ENCODE data around the gene HBS1L. TPM values are rescaled to one million over a fixed set of nuclear protein-coding genes. Genes with fewer than 3 reads are reported as not detected.
A peak's percentile ranks its signal among the peaks of the same experiment; 100 is the strongest.

Gene HBS1L
- total RNA-seq, 1 experiment from 2014 or later: 89.4 TPM

GRCh38 chr6:135012764-135013163, 41.9 kb downstream of the HBS1L start:
- Histone ChIP-seq H3K9me2 (ENCODE audit: insufficient read depth) (no peaks in the 10 kb centered on the region), H3K27me3 (ENCODE audit: insufficient read depth, low read length) (no peaks in the 10 kb centered on the region), H2AFZ (ENCODE audit: low read depth, low read length, poor library complexity, severe bottlenecking) (no peak overlapping the region), H3K9ac (ENCODE audit: low read length) (no peak overlapping the region), H3K27ac (ENCODE audit: low read depth, low read length) (no peak overlapping the region), H3K79me2 (ENCODE audit: insufficient read depth, low read length) (peaks cover 30% of the 10 kb centered on the region), H4K20me1 (ENCODE audit: insufficient read depth) (peaks cover 4% of the 10 kb centered on the region; the same call in 1 of the 2 replicates), H3K4me1 (ENCODE audit: control insufficient read depth in 1 of 2, insufficient read depth in 2 of 2, low read length in 2 of 2) (no peaks in the 10 kb centered on the region), H3K4me2 (ENCODE audit: low read length) (no peak overlapping the region), H3K9me3 (ENCODE audit: control insufficient read depth in 1 of 2, insufficient read depth in 1 of 2, low read depth in 1 of 2, low read length in 2 of 2) (no peaks in the 10 kb centered on the region), H3K36me3 (ENCODE audit: control insufficient read depth in 1 of 2, insufficient read depth in 2 of 2, low read length in 2 of 2) (no peaks in the 10 kb centered on the region), H3K4me3 (replicated peaks in 1 of 2; ENCODE audit: low read depth in 1 of 2, low read length in 2 of 2) (no peak overlapping the region)
- intact Hi-C loops (cut with micrococcal nuclease): no loop called here
- TF ChIP-seq ZFX (IDR thresholded peaks at IDR 0.05): no peak
- no peak for TF ChIP-seq CBX3 (IDR thresholded peaks at IDR 0.05; ENCODE audit: low read depth)
- no peak for TF ChIP-seq SIN3A (IDR thresholded peaks at IDR 0.05; ENCODE audit: low read depth)
- TF ChIP-seq CEBPB (IDR thresholded peaks at IDR 0.05; ENCODE audit: low read depth): no peak
- no peak for TF ChIP-seq EGR1 (IDR thresholded peaks at IDR 0.05; ENCODE audit: low read depth)
- TF ChIP-seq, protein P1, sequence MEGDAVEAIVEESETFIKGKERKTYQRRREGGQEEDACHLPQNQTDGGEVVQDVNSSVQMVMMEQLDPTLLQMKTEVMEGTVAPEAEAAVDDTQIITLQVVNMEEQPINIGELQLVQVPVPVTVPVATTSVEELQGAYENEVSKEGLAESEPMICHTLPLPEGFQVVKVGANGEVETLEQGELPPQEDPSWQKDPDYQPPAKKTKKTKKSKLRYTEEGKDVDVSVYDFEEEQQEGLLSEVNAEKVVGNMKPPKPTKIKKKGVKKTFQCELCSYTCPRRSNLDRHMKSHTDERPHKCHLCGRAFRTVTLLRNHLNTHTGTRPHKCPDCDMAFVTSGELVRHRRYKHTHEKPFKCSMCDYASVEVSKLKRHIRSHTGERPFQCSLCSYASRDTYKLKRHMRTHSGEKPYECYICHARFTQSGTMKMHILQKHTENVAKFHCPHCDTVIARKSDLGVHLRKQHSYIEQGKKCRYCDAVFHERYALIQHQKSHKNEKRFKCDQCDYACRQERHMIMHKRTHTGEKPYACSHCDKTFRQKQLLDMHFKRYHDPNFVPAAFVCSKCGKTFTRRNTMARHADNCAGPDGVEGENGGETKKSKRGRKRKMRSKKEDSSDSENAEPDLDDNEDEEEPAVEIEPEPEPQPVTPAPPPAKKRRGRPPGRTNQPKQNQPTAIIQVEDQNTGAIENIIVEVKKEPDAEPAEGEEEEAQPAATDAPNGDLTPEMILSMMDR (IDR thresholded peaks at IDR 0.05 in 2 of 3, conservative IDR thresholded peaks at IDR 0.05 in 1 of 3; ENCODE audit: borderline replicate concordance in 1 of 3, insufficient read depth in 1 of 3, low read depth in 2 of 3, low read length in 2 of 3): no peak
- no peak for TF ChIP-seq SRF (IDR thresholded peaks at IDR 0.05; ENCODE audit: low read depth)
- no peak for TF ChIP-seq RAD21 (IDR thresholded peaks at IDR 0.05; ENCODE audit: low read depth)
- BruUV-seq (replicated peaks): no TSS peak
- no peak for ATAC-seq
- POLR2A ChIA-PET: no interaction called here
- CTCF ChIA-PET: interaction anchor here (1.4 kb wide), 1 partner anchor 16 kb away, joined by 5 read pairs; no protein-coding TSS in a partner anchor
- DNase-seq (ENCODE audit: low read depth, low spot score): no peak
- RAD21 ChIA-PET (ENCODE audit: low non-redundant PET in 1 of 2, low total read pairs in 2 of 2, uncharacterized antibody in 2 of 2, unreplicated experiment in 2 of 2): no interaction called here

- no peaks in the 10 kb centered on the region for H3K36me3 ChIP-seq (ENCODE audit: control insufficient read depth in 1 of 2, insufficient read depth in 2 of 2, low read length in 2 of 2)
- no peak overlapping the region for H3K9ac ChIP-seq (ENCODE audit: low read length)
- ATAC-seq: no peak; the same call in 1 of the 2 replicates
- H3K27me3 ChIP-seq (ENCODE audit: insufficient read depth, low read length): no peaks in the 10 kb centered on the region
- 0 out of 2 replicates have a peak, but pooled peaks cover 3% of the 10 kb centered on the region for H4K20me1 ChIP-seq (ENCODE audit: insufficient read depth)
- TF ChIP-seq REST (IDR thresholded peaks at IDR 0.05; ENCODE audit: low read depth) (no peak), CBX3 (IDR thresholded peaks at IDR 0.05; ENCODE audit: low read depth) (no peak), ZNF274 (IDR thresholded peaks at IDR 0.05; ENCODE audit: low read depth, low read length) (no peak)
- TF ChIP-seq, protein P1 (IDR thresholded peaks at IDR 0.05 in 2 of 3, conservative IDR thresholded peaks at IDR 0.05 in 1 of 3; ENCODE audit: borderline replicate concordance in 1 of 3, insufficient read depth in 1 of 3, low read depth in 2 of 3, low read length in 2 of 3): 0 out of 6 replicates have a peak, but pooled peaks of 2 of the 3 experiments have one; percentile 13 to 38
- ChIA-PET POLR2A (no interaction called here), CTCF (interaction anchor here (1.4 kb wide), 1 partner anchor 17 kb away, joined by 5 read pairs; no protein-coding TSS in a partner anchor), RAD21 (ENCODE audit: low non-redundant PET in 1 of 2, low total read pairs in 2 of 2, uncharacterized antibody in 2 of 2, unreplicated experiment in 2 of 2) (no interaction called here)
- no peak overlapping the region for H2AFZ ChIP-seq (ENCODE audit: low read depth, low read length, poor library complexity, severe bottlenecking)
- intact Hi-C loops (cut with micrococcal nuclease): no loop called here
- no peak overlapping the region for H3K4me3 ChIP-seq (replicated peaks in 1 of 2; ENCODE audit: low read depth in 1 of 2, low read length in 2 of 2)
- H3K4me2 ChIP-seq (ENCODE audit: low read length): no peak overlapping the region
- H3K9me3 ChIP-seq (ENCODE audit: control insufficient read depth in 1 of 2, insufficient read depth in 1 of 2, low read depth in 1 of 2, low read length in 2 of 2): no peaks in the 10 kb centered on the region
- no peaks in the 10 kb centered on the region for H3K4me1 ChIP-seq (ENCODE audit: control insufficient read depth in 1 of 2, insufficient read depth in 2 of 2, low read length in 2 of 2)
- H3K9me2 ChIP-seq (ENCODE audit: insufficient read depth): no peaks in the 10 kb centered on the region
- BruUV-seq (replicated peaks): no TSS peak
- DNase-seq (ENCODE audit: low read depth, low spot score): no peak
- H3K79me2 ChIP-seq (ENCODE audit: insufficient read depth, low read length): peaks cover 26% of the 10 kb centered on the region
- H3K27ac ChIP-seq (ENCODE audit: low read depth, low read length): no peak overlapping the region
Measured at GRCh38 chr6:135012349-135012748, 42.3 kb downstream of the HBS1L start.
